GM19324 (cell line): Measurements from ENCODE around the gene CNNM4.

Experiments
- ATAC-seq: cut with Tn5 transposase; IDR thresholded peaks from one replicate; pipeline ENCODE4 v1.9.1; 2021; ENCODE audit warnings: mild to moderate bottlenecking, moderate library complexity; ENCODE audit not compliant: unreplicated experiment, low FRiP score

CNNM4 gene

GRCh38 chr2:96757477-96757860 is 3.2 kb upstream of the CNNM4 start:
- ATAC-seq: no peak

- ATAC-seq: no peak
These were observed 1.7 kb upstream of the CNNM4 start for GRCh38 chr2:96758987-96759386.

DNA sequence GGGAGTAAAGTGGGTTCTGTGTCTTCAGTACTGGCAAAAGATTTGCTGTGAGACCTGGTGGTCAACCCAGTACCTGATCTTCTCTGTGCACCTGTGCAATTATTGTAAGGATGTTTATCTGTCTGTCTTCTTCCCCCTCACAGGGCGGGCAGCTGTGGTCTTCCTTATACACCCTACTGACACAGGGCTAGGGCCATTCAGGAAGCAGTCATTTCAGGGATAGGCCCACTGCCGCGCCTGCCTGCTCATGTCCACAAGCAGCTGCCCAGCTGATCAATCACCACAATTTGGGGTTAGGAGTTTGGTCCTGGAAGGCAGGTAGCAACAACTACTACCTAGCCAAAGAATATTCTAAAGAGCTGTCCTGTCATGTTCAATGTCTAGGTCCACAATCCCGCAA is 1.2 kb upstream of the CNNM4 start:
- no peak for ATAC-seq

GRCh38 chr2:96760986-96761832 is 507 bp downstream of the CNNM4 start:
- ATAC-seq: peak; percentile 6

GRCh38 chr2:96762529-96763311 is 2.0 kb downstream of the CNNM4 start:
- no peak for ATAC-seq

- ATAC-seq: no peak
These were observed 3.0 kb downstream of the CNNM4 start for GRCh38 chr2:96763511-96764252.

GRCh38 chr2:96764253-96764637 is 3.5 kb downstream of the CNNM4 start:
- ATAC-seq: no peak

DNA sequence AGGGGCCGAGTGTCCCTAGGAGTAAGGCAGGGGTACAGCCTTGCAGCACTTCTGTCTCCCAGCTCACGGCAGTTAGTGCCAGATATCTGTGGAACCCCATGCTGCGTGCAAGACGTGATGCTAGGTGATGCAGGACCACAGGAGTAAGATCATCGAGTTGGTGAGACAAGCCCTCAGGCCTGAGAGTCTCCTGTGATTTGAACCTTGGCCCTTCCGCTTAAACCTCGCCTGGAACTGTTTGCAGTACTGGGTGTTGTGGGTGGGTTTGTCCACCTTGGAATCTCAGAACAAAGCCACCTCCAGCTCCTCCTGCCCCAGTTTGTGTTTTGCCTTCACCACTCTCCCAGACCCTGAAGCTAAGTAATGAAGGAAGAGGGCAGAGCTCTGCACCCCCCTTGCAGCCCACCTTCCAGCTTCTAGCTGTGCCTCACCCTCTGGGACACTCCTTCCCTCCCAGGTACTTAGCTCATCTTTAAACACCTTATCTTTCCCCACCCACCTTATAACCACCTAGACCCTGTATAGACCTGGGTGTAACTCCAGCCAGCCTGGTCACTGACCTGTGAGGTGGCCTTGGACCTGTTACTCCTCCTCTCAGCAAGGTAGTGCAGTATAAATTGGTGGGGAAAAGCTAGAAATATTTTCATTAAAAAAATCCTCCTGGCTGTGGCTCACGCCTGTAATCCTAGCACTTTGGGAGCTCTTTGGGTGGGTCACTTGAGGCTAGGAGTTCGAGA is 6.6 kb downstream of the CNNM4 start:
- ATAC-seq: no peak

- peak; percentile 55 for ATAC-seq
These were observed 7.4 kb downstream of the CNNM4 start for GRCh38 chr2:96768083-96768561.

DNA sequence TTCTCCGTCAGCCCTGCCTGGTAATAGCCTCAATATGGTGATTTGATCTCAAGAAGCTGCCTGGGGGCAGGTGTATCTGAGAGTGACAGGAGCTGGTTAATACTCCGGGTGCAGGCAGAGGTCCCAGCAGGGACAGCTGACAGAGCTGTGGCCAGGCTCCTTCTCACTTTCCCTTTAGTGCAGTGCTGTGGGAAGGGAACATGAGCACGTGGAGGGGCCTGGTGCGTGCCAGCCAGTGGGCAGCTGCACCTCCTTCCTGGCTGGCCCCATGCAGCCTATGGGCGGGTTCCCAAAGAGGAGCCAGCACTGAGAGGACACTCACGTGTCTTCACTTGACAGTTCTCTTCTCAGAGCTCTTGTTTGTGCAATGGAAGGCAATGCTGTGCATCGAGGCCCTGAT is 9.1 kb downstream of the CNNM4 start:
- no peak for ATAC-seq

DNA sequence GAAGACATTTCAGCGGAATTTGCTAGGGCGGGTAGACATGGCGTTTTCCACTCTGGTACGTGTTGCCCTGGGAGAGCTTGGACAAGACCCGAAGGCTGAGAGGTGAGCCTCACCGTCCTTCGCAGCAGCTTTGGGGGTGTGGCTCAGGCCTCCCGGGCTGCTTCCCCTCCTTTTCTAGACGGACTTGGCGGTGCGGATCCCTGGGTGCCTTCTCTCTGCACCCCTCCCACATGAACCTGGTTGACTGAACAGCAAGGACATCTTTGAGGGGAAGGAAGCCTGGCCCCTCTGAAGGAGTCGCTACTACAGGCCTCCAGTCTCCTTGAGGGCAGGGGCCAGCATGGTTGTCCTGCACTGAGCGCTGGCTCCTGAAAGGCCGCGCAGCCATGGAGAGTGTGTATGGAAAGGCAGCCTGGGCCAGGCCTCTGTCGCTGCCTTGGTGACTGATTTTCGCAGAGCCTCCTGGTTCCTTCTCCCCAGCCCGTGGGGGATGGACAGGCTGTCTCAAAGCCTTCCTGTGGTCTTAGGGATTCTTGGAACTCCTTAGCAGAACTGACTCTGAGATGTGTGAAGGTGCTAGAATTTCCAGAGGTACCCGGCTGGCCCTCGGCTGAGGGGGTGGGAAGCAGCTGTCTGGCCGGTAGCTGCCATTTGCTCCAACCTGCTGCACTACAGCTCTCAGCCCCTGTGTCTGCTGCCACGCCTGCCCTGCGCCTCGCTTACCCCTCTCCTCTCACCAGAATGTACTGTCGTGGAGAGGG is 9.9 kb downstream of the CNNM4 start:
- no peak for ATAC-seq

DNA sequence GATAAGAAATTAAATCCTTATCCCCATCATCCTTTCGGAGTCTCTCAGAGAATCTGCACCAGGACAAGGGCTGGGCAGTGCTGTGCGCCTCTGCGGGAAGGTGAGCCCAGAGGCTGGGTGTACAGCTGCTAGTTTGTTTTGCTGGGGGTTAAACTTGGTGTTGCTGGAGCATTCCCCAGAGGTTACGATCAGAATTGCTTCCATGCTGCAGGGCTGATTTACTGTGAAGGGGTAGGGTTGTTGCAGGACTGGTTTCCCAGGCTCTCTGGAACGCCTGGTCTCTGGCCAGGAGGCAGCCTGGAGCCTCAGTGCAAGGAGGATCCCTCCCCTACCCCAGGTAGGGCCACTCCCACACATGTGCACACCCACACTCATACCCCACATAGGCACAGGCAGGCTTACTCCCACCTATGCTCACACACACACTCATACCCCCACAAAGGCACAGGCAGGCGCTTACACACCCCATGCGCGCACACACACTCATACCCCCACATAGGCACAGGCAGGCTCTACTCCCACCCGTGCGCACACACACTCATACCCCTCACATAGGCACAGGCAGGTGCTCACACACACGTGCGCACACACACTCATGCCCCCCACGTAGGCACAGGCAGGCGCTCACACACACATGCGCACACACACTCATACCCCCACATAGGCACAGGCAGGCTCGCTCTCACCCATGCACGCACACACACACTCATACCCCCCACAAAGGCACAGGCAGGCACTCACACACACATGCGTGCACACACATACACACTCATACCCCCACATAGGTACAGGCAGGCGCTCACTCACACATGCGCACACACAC is 11.3 kb downstream of the CNNM4 start:
- no peak for ATAC-seq

- ATAC-seq: no peak
These were observed 12.4 kb downstream of the CNNM4 start for GRCh38 chr2:96772903-96773671.

- no peak for ATAC-seq
These were observed 13.2 kb downstream of the CNNM4 start for GRCh38 chr2:96773922-96774321.

DNA sequence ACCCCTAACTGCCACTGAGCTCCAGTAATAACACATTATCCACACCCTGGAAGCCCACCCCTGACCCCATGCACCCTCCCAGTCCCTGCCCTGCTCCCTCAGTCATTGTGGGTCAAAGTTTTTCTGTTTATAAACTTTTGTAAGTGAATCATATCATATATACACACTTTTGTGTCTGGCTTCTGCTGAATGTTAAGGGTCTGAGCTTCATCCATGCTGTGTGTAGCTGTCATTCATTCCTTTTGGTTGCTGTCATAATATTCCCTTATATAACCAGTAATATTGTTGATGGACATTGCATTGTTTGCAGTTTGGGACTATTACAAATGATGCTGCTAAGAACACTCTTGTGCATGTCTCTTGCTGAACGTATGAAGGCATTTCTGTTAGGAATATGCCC is 14.5 kb downstream of the CNNM4 start:
- no peak for ATAC-seq

DNA sequence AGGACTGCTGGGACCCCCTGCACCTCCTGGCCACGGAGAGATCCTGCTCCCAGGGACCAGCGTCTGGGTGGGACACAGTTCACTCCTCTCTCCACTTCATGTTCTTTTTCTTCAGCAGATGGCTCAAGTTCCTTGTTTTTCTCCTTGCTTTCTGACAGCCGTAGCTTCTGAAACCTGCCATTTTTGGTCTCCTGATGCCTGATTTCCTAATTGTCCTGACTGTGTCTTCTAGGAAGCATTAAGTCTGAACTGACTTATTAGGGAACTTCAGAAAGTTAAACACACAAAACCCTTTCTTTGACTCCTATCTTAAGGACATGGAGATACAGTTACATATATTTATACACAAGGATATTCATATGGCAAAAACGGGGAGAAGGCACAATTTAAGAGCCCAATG is 22.7 kb downstream of the CNNM4 start:
- ATAC-seq: no peak

DNA sequence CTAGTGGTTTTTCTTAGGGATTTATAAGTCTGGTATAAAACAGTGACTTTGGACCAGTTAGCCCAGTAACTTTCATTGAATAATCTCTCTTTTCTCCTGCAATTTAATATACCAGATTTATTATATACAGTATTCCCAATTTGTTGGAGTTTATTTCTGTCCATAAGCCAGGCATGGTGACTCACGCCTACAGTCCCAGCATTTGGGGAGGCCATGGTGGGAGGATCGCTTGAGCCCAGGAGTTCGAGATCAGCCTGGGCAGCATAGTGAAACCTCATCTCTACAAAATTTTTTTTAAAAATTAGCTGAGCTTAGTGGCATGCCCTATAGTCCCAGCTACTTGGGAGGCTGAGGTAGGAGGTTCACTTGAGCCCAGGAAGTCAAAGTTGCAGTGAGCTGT is 26.7 kb downstream of the CNNM4 start:
- no peak for ATAC-seq
